ENCODE measurements around the gene RSRC1.

DNA sequence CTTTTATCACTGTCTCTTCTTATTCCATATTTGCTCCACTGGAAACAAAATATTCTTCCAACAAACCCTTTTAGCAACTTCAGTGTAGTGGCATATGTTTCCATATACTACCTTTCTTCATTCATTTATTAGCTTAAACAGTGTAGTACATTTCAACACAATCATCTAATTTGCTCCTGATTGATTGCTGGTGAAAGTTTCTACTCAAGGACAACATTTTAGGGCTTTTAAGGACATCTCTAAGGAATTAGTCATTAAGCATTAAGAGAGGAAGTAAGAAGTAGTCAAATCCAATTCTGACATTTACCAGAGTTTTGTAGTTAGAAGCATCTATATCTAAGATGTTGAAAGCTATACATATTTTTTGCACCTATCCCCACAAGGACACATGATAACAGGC lies 55.8 kb downstream of the RSRC1 start:
- TF ChIP-seq POLR2A (IDR thresholded peaks at IDR 0.05; ENCODE audit: low read length): no peak
- TF ChIP-seq GATA1 (IDR thresholded peaks at IDR 0.05; ENCODE audit: low read depth, low read length): no peak
